Hematopoietic multipotent progenitor cell treated with erythropoietin and hydrocortisone succinate and interleukin-3 and kit ligand, for 4 days (in vitro differentiated cells): Measurements from ENCODE around the gene CLIC2.
A peak's percentile ranks its signal among the peaks of the same experiment; 100 is the strongest.

ENCODE experiments used
- DNase-seq: peaks from one replicate; pipeline ENCODE4 v3.0.0-alpha.2; 2015

The CLIC2 gene

GRCh38 chrX:155262970-155263754 is 71.3 kb downstream of the CLIC2 start:
- DNase-seq = peak; percentile 29

GRCh38 chrX:155259752-155260151 is 74.7 kb downstream of the CLIC2 start:
- DNase-seq = no peak

DNA sequence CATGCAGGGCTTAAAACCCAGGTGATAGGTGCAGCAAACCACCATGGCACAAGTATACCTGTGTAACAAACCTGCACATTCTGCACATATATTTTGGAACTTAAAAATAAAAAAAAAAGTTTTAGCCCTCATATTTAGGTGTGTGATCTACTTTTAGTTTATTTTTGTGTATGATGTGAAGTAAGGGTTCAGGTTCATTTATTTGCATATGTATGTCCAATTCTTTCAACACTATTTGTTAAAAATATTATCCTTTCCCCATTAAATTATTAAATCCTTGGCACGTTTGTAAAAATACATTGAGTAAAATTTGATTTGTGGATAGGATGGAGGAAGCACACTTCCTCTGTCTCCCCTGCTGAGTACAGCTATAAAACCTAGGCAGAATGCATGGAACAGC is 83.0 kb downstream of the CLIC2 start:
- DNase-seq = no peak

DNA sequence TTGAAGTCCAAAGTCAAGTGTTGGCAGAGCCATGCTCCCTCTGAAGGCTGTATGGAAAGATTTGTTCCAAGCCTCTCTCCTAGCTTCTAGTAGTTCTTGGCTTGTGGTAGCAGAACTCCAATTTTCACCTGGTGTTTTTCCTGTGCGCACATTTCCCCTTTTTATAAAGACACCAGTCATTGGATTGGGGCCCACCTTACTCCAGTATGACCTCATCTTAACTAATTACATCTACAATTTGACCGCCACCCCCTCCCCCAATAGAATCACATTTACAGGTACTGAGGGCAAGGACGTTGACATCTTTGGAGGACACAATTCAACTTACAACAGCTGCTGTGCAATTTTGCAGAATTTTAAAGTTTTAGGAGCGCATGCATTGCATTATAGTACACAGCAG is 86.9 kb downstream of the CLIC2 start:
- DNase-seq = no peak

GRCh38 chrX:155246748-155247147 is 87.7 kb downstream of the CLIC2 start:
- DNase-seq = no peak

DNA sequence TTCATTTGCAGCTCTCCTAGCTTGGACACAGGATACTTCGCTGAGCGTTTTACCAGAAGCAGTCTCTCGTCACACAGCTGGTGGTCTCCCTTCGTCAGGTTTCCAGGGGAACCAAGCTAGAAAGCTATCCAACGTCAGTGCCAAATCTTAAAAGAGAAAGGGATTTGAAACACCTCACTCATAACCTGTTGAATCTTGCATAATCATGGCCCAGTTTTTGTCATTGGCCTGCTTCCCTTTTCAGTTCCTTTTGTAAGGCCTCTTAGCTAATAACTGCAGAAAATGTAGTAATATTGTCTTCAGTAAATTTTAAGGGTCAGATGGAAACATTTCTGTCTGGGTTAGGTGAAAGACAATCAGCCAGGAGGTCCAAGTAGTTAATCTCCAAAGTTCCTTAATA is 92.1 kb downstream of the CLIC2 start:
- DNase-seq = peak; percentile 48

GRCh38 chrX:155237719-155238118 is 96.7 kb downstream of the CLIC2 start:
- DNase-seq = no peak

- DNase-seq = no peak
Observed at GRCh38 chrX:155235891-155236290, 98.5 kb downstream of the CLIC2 start.

DNA sequence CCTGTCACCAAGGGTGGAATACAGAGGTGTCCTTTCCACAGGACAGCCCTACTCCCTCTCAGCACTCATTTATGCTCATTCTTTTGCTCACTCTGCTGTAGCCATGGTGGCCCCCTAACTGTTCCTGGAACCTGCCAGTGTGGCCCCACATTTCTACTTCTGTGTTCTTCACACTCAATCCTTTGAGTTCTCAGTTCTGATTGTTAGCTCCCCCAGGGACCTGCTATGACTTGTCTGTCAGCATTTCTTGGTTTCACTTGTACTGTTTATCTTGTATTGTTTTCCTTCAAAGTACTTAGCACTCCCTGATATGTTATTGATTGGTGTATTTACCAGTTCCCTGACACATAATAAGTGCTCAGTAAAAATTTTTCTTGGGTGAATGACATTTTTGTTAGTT is 103.3 kb downstream of the CLIC2 start:
- DNase-seq = no peak
